Measurements from ENCODE around the gene MRPS27.
A peak's percentile ranks its signal among the peaks of the same experiment; 100 is the strongest.

The MRPS27 gene

DNA sequence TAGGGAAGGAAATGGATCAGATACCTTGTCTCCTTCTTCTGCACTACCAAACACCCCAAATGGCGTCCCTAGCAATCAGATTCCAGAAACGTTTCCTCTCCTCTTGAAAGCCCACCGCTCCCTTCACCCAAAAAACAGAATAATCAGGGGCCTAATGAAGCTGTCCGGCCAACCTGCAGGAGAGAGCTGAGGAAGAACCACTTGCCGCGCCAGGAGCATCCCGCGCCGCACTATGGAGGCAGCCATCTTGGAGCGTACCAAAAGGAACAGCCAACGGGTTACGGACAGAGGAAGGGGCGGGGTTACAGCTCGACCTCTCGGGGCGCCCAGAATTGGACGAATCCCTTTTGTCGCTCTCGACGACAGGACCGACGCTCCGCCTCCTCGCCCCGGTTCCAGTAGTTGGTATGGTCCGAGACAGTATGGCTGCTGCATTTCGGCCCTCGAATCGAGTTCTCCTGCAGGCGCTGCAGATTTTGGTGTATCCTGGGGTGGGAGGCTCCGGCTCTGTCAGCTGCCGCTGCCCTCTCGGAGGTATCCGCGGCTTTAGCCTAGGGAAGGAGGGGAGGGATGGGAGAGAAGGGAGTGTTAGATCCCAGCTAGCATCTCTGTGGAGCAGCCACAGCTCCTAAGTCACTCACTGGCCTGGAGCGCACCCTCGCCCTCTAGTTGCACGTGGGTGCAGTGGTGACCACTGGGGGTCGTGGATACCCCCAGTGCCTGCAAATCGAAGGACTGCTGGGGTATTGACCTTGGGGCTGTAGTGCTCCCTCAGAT lies at the start of gene MRPS27, which contains the start of gene PTCD2:
TSS of gene MRPS27 (minus strand) at position 265 of the 777 bp plus-strand sequence. CDS start at position 246, 19 bp downstream.
TSS of gene PTCD2 (plus strand) at position 398 of the 777 bp plus-strand sequence. CDS start at position 408, 10 bp downstream.
- TF ChIP-seq CTCF (IDR thresholded peaks at IDR 0.05), result no peak
- peak within 1 kb of the TSS; percentile 66 to 79 for H3K27ac ChIP-seq
- peak; percentile 97 for DNase-seq (ENCODE audit: low spot score)
- peak within 1 kb of the TSS; percentile 84 for H3K4me3 ChIP-seq

- H3K27ac ChIP-seq, result peak overlapping the region in 1 of 2 donors; percentile 10
- no peak overlapping the region for H3K4me3 ChIP-seq
- DNase-seq (ENCODE audit: low spot score), result no peak
- TF ChIP-seq CTCF (IDR thresholded peaks at IDR 0.05), result no peak
Observed at GRCh38 chr5:72369711-72370110, 49.7 kb upstream of the MRPS27 start.

- Histone ChIP-seq H3K27ac (no peak overlapping the region), H3K4me3 (no peak overlapping the region)
- no peak for DNase-seq (ENCODE audit: low spot score)
- no peak for TF ChIP-seq CTCF (IDR thresholded peaks at IDR 0.05)
Observed at GRCh38 chr5:72369301-72369700, 49.3 kb upstream of the MRPS27 start.

- H3K4me3 ChIP-seq, result no peak overlapping the region
- H3K27ac ChIP-seq, result no peak overlapping the region
- no peak for DNase-seq (ENCODE audit: low spot score)
- no peak for TF ChIP-seq CTCF (IDR thresholded peaks at IDR 0.05)
Observed at GRCh38 chr5:72368271-72368670, 48.2 kb upstream of the MRPS27 start.

DNA sequence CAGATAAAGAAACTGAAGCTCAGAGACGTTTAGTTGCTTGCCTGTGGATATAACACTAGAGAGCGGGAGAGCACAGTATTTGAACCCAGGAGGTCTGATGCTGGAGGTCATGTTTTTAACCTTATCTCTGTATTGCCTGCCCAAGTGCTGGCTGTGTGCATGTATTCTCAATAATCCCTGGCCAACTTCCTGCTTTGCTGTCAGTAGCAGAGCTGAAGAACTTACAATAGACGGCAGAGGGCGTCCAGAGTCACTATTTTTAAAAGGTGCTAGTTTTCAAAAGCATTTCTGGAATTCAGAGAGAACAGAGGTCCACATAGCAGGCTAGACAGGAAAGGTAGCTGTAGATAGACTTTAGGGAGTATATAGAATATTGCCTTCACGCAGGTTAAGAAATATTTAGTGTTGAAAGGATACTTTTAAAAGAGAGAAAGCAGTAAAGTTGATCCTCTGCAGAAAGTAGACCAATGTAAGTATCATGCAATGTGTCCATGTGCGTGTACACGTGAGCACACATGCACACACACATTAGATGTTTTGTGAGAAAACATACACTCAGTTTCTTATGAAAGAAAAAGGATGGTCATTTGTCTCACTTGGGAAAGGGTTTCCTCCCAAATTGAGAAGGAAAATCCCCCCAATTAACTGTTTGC lies 46.4 kb upstream of the MRPS27 start:
- Histone ChIP-seq H3K4me3 (no peak overlapping the region), H3K27ac (peak overlapping the region in 1 of 2 donors; percentile 32)
- peak; percentile 63 for TF ChIP-seq CTCF (IDR thresholded peaks at IDR 0.05)
- no peak for DNase-seq (ENCODE audit: low spot score)

DNA sequence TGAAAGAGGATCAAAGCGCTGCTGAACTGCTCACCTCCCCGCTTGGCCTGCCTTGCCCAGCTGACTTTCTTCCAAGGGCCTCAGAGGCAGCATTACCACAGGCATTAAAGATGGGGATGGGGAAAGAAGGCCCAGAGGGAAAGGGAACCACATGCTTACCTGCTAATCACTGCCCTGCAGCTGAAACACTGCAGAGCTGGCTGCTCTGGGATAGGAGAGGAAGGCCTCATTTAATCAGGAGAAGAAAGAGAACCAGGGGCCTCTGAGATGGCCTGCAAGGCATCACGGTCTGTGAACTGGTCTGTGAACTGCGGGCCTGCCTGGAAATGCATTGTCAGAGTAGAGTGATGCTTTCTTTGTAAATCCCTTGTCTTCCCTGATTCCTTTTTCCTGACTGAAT lies 44.9 kb upstream of the MRPS27 start:
- no peak for TF ChIP-seq CTCF (IDR thresholded peaks at IDR 0.05)
- DNase-seq (ENCODE audit: low spot score), result no peak
- Histone ChIP-seq H3K4me3 (no peak overlapping the region), H3K27ac (no peak overlapping the region)

Measured in coronary artery (tissue), 2 donors.